Neural cell (in vitro differentiated cells): ENCODE results near the gene NRXN2. TPM values are rescaled to one million over a fixed set of nuclear protein-coding genes. Genes with fewer than 3 reads are reported as not detected.

ENCODE experiments used
- H2AFZ ChIP-seq: fragments of 200-600, 300-800 bp; sonication (generic), shearing (Covaris generic); 2 replicates; pipeline ENCODE4 v1.6.0; 2014; ENCODE audit warnings: low read depth, mild to moderate bottlenecking, antibody characterized with exemption, low read length, moderate library complexity
- H3F3A ChIP-seq: fragments of 200-600 bp; shearing (Covaris generic); 2 replicates; pipeline ENCODE4 v1.6.1; 2016; ENCODE audit warnings: mild to moderate bottlenecking, moderate library complexity, mixed read lengths, antibody characterized with exemption, low read length; ENCODE audit not compliant: insufficient read depth, poor library complexity, severe bottlenecking
- H3K27ac ChIP-seq: fragments of 200-600, 300-800 bp; sonication (generic), shearing (Covaris generic); 2 replicates; pipeline ENCODE4 v1.5.1; 2014; ENCODE audit warnings: mild to moderate bottlenecking, low read length, moderate library complexity
- H3K27me3 ChIP-seq: fragments of 300-800, 200-600 bp; sonication (generic), shearing (Covaris generic); 2 replicates; pipeline ENCODE4 v1.6.0; 2014; ENCODE audit warnings: mild to moderate bottlenecking, low read depth, low read length, moderate library complexity; ENCODE audit not compliant: insufficient read depth
- H3K36me3 ChIP-seq: fragments of 300-800, 200-600 bp; sonication (generic), shearing (Covaris generic); 2 replicates; pipeline ENCODE4 v1.5.1; 2014; ENCODE audit warnings: mild to moderate bottlenecking, antibody characterized with exemption, low read length, moderate library complexity; ENCODE audit not compliant: insufficient read depth
- H3K4me2 ChIP-seq: fragments of 300-800, 200-600 bp; sonication (generic), shearing (Covaris generic); 2 replicates; pipeline ENCODE4 v1.6.0; 2014; ENCODE audit warnings: mild to moderate bottlenecking, low read length
- H3K4me3 ChIP-seq: fragments of 300-800, 200-600 bp; sonication (generic), shearing (Covaris generic); 2 replicates; pipeline ENCODE4 v1.5.1; 2014; ENCODE audit warnings: mild to moderate bottlenecking, low read length, moderate library complexity
- H3K79me2 ChIP-seq: fragments of 200-600 bp; shearing (Covaris generic); replicated peaks from 2 replicates; pipeline ENCODE4 v1.6.0; 2014; ENCODE audit warnings: mild to moderate bottlenecking, low read length, moderate library complexity; ENCODE audit not compliant: insufficient read depth
- H3K9ac ChIP-seq: fragments of 300-800, 200-600 bp; sonication (generic), shearing (Covaris generic); 2 replicates; pipeline ENCODE4 v1.6.1; 2016; ENCODE audit warnings: mild to moderate bottlenecking, low read length, mixed read lengths
- H3K9me2 ChIP-seq: fragments of 200-600 bp; shearing (Covaris generic); 2 replicates; pipeline ENCODE4 v1.6.1; 2016; ENCODE audit warnings: mild to moderate bottlenecking, low read length, mixed read lengths; ENCODE audit not compliant: insufficient read depth
- H3K9me3 ChIP-seq: fragments of 200-600, 300-800 bp; sonication (generic), shearing (Covaris generic); 2 replicates; pipeline ENCODE4 v1.6.1; 2016; ENCODE audit warnings: mild to moderate bottlenecking, mixed run types, low read length, moderate library complexity, mixed read lengths
- H4K20me1 ChIP-seq: fragments of 200-600 bp; shearing (Covaris generic); 2 replicates; pipeline ENCODE4 v1.6.1; 2016; ENCODE audit warnings: mild to moderate bottlenecking, mixed run types; ENCODE audit not compliant: insufficient read depth
- CTCF ChIP-seq: fragments of 450-650 bp; IDR thresholded peaks from 2 replicates; pipeline ENCODE4 v1.5.1; 2014; ENCODE audit warnings: antibody characterized with exemption, mild to moderate bottlenecking, moderate library complexity; ENCODE audit not compliant: poor library complexity, severe bottlenecking
- EP300 ChIP-seq: fragments of 450-650 bp; conservative IDR thresholded peaks from 2 replicates; pipeline ENCODE4 v1.6.1; 2014; ENCODE audit warnings: antibody characterized with exemption, mild to moderate bottlenecking, moderate library complexity; ENCODE audit not compliant: poor library complexity, severe bottlenecking
- EZH2 ChIP-seq: fragments of 200-600, 300-800 bp; shearing (Covaris generic), sonication (generic); IDR thresholded peaks from 2 replicates; pipeline ENCODE4 v1.6.1; 2014; ENCODE audit warnings: antibody characterized with exemption, low read length, borderline replicate concordance, mild to moderate bottlenecking; ENCODE audit not compliant: insufficient read depth, poor library complexity, severe bottlenecking
- MXI1 ChIP-seq: fragments of 450-650 bp; conservative IDR thresholded peaks from 2 replicates; pipeline ENCODE4 v1.6.1; 2014; ENCODE audit warnings: antibody characterized with exemption, mild to moderate bottlenecking; ENCODE audit not compliant: poor library complexity, severe bottlenecking
- POLR2AphosphoS5 ChIP-seq: IDR thresholded peaks from 2 replicates; pipeline ENCODE4 v1.6.1; 2012
- RAD21 ChIP-seq: fragments of 450-650 bp; conservative IDR thresholded peaks from 2 replicates; pipeline ENCODE4 v1.6.1; 2014; ENCODE audit warnings: antibody characterized with exemption, mild to moderate bottlenecking, moderate library complexity
- REST ChIP-seq: IDR thresholded peaks from 2 replicates; pipeline ENCODE4 v1.6.1; 2012; ENCODE audit warnings: borderline replicate concordance
- SMC3 ChIP-seq: fragments of 450-650 bp; conservative IDR thresholded peaks from 2 replicates; pipeline ENCODE4 v1.6.1; 2014; ENCODE audit warnings: antibody characterized with exemption, mild to moderate bottlenecking, moderate library complexity; ENCODE audit not compliant: poor library complexity
- TAF1 ChIP-seq: IDR thresholded peaks from 2 replicates; pipeline ENCODE4 v1.6.1; 2012; ENCODE audit warnings: low read depth
- polyA plus RNA-seq: library from polyadenylated mRNA; depleted of rRNA; stranded (reverse); fragments of >200 nt; gene quantifications from 2 replicates; pipeline ENCODE4 v1.2.3, GENCODE V29; 2014

Gene NRXN2
- polyA plus RNA-seq, 1 donor from 2014 or later: 68.0 TPM

DNA sequence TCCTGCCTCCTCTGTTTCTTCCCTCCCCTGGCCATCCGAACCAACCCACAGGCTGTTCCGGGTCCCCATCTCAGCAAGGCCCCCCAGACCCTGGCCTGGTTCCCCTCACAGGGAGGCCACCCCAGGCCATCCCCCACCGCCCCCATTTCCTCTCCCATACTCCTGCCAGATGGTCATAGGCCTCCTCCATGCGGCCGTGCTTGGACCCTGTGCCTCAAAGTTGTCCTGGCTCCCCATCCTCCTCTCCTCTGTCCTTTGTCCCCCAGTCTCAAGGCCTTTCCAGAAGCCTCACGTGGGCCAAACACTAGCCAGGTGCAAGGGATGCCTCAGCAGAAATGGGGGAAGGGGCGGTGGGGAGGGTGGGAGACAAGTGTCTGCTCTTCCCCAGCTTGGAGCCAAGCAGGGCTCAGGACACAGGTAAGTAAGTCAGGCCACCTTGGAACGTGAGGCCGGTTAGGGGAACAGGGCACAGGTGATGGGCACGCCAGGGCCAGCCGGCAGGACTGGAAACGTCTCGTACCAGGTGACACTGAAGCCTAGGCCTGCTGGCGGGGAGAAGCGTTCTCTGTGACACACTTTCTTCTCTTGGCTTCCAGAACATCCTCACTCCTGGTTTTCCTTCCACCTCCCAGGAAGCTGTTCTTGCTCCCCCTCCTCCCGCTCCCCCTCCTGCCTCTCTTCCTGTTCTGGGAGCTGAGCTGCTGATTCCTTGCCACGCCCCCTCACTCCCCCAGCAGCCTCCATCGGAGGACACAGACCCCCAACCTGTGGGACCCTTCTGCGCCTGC, 163.5 kb downstream of the NRXN2 start:
- Histone ChIP-seq H3K27me3 (no peaks in the 10 kb centered on the region), H3K9ac (no peak overlapping the region), H3K4me3 (no peak overlapping the region), H3K9me2 (no peaks in the 10 kb centered on the region), H3K27ac (no peak overlapping the region), H4K20me1 (no peaks in the 10 kb centered on the region), H3K4me2 (no peak overlapping the region), H2AFZ (no peak overlapping the region), H3F3A (no peaks in the 10 kb centered on the region), H3K9me3 (no peaks in the 10 kb centered on the region), H3K79me2 (no peaks in the 10 kb centered on the region), H3K36me3 (no peaks in the 10 kb centered on the region)
- TF ChIP-seq REST: no peak
- no peak for TF ChIP-seq EP300
- TF ChIP-seq SMC3: no peak
- no peak for TF ChIP-seq CTCF
- no peak for TF ChIP-seq RAD21
- TF ChIP-seq TAF1: no peak
- no peak for TF ChIP-seq POLR2AphosphoS5
- TF ChIP-seq EZH2: no peak
- no peak for TF ChIP-seq MXI1

DNA sequence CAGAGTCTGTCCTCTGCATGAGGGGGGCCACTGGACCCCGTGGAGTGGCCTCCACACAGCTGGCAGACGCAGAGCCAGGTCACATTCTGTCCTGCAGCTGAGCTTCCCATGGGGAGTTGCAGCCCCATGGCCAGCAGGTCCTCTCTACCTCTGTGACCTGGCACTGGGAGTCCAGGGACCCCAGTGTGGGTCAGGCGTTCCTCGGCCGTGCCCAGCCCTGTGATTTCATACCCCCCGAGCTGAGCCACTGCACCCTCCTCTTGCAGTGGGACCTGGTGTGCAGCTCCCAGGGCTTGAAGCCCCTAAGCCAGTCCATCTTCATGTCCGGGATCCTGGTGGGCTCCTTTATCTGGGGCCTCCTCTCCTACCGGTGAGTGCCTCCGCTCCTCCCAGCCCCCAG, 164.1 kb downstream of the NRXN2 start:
- H3K27ac ChIP-seq: no peak overlapping the region
- TF ChIP-seq REST (no peak), EZH2 (no peak), POLR2AphosphoS5 (no peak), RAD21 (no peak), MXI1 (no peak), EP300 (no peak), CTCF (no peak), TAF1 (no peak), SMC3 (no peak)

More for the DNA sequence above, 164.1 kb downstream of the NRXN2 start:
- no peaks in the 10 kb centered on the region for H3K79me2 ChIP-seq
- no peaks in the 10 kb centered on the region for H3K9me3 ChIP-seq
- H3F3A ChIP-seq: no peaks in the 10 kb centered on the region
- no peak overlapping the region for H3K4me3 ChIP-seq
- no peak overlapping the region for H2AFZ ChIP-seq
- no peaks in the 10 kb centered on the region for H4K20me1 ChIP-seq
- H3K36me3 ChIP-seq: no peaks in the 10 kb centered on the region
- no peak overlapping the region for H3K4me2 ChIP-seq
- no peaks in the 10 kb centered on the region for H3K9me2 ChIP-seq
- H3K9ac ChIP-seq: no peak overlapping the region
- H3K27me3 ChIP-seq: no peaks in the 10 kb centered on the region
